H9 (cell line): ENCODE data around the gene PLEKHA1. TPM values are rescaled to one million over a fixed set of nuclear protein-coding genes. Genes with fewer than 3 reads are reported as not detected.

ENCODE experiments used
- DNase-seq: peaks from one replicate; pipeline ENCODE4 v3.0.0-alpha.2; 2017
- H2AFZ ChIP-seq: one replicate; pipeline ENCODE4 v1.6.1; 2013; ENCODE audit warnings: mild to moderate bottlenecking, low read length, control low read depth, moderate library complexity
- H2AK5ac ChIP-seq: 2 replicates; pipeline ENCODE4 v1.6.1; 2013; ENCODE audit warnings: low read length, control low read depth, mixed read lengths; ENCODE audit not compliant: insufficient read length
- H2BK120ac ChIP-seq: one replicate; pipeline ENCODE4 v1.6.1; 2013; ENCODE audit warnings: low read depth, mild to moderate bottlenecking, low read length, control low read depth, inconsistent platforms; ENCODE audit not compliant: poor library complexity, severe bottlenecking
- H2BK12ac ChIP-seq: 2 replicates; pipeline ENCODE4 v1.6.1; 2013; ENCODE audit warnings: low read length, control low read depth, mixed read lengths, low read depth; ENCODE audit not compliant: insufficient read length
- H2BK15ac ChIP-seq: 2 replicates; pipeline ENCODE4 v1.6.1; 2013; ENCODE audit warnings: low read depth, low read length, control low read depth
- H2BK20ac ChIP-seq: one replicate; pipeline ENCODE4 v1.6.1; 2013; ENCODE audit warnings: low read depth, mild to moderate bottlenecking, low read length, control low read depth, inconsistent platforms; ENCODE audit not compliant: poor library complexity, severe bottlenecking
- H2BK5ac ChIP-seq: 2 replicates; pipeline ENCODE4 v1.6.1; 2013; ENCODE audit warnings: low read length, control low read depth, mixed read lengths; ENCODE audit not compliant: insufficient read length
- H3K14ac ChIP-seq: 2 replicates; pipeline ENCODE4 v1.6.1; 2013; ENCODE audit warnings: low read length, control low read depth; ENCODE audit not compliant: insufficient read depth
- H3K18ac ChIP-seq: 2 replicates; pipeline ENCODE4 v1.6.1; 2013; ENCODE audit warnings: low read depth, mild to moderate bottlenecking, mixed read lengths, low read length, control low read depth; ENCODE audit not compliant: insufficient read length
- H3K23ac ChIP-seq: 2 replicates; pipeline ENCODE4 v1.6.1; 2013; ENCODE audit warnings: low read length, control low read depth, mixed read lengths, low read depth; ENCODE audit not compliant: insufficient read length
- H3K23me2 ChIP-seq: 2 replicates; pipeline ENCODE4 v1.6.1; 2013; ENCODE audit warnings: low read depth, mild to moderate bottlenecking, mixed read lengths, low read length, control low read depth; ENCODE audit not compliant: insufficient read length, poor library complexity, severe bottlenecking
- H3K27ac ChIP-seq: 2 replicates; pipeline ENCODE4 v1.5.1; 2013; ENCODE audit warnings: low read length, control low read depth, mixed read lengths, low read depth; ENCODE audit not compliant: insufficient read length
- H3K27me3 ChIP-seq: 2 replicates; pipeline ENCODE4 v1.6.1; 2013; ENCODE audit warnings: low read length, control low read depth, inconsistent platforms; ENCODE audit not compliant: insufficient read depth
- H3K4ac ChIP-seq: 2 replicates; pipeline ENCODE4 v1.6.1; 2013; ENCODE audit warnings: low read depth, mild to moderate bottlenecking, control low read depth, inconsistent platforms, low read length, moderate library complexity
- H3K4me1 ChIP-seq: 2 replicates; pipeline ENCODE4 v1.6.1; 2013; ENCODE audit warnings: low read length, control low read depth, inconsistent platforms; ENCODE audit not compliant: insufficient read depth
- H3K4me2 ChIP-seq: 2 replicates; pipeline ENCODE4 v1.6.1; 2013; ENCODE audit warnings: low read length, control low read depth, mixed read lengths; ENCODE audit not compliant: insufficient read length, insufficient read depth
- H3K56ac ChIP-seq: 2 replicates; pipeline ENCODE4 v1.6.1; 2013; ENCODE audit warnings: low read depth, mild to moderate bottlenecking, mixed read lengths, low read length, control low read depth; ENCODE audit not compliant: insufficient read length
- H3K79me1 ChIP-seq: 2 replicates; pipeline ENCODE4 v1.6.1; 2013; ENCODE audit warnings: low read depth, mild to moderate bottlenecking, moderate library complexity, low read length, control low read depth, inconsistent platforms; ENCODE audit not compliant: insufficient read depth, poor library complexity, severe bottlenecking
- H3K79me2 ChIP-seq: 2 replicates; pipeline ENCODE4 v1.6.1; 2013; ENCODE audit warnings: low read length, control low read depth, inconsistent platforms; ENCODE audit not compliant: insufficient read depth
- H3K9ac ChIP-seq: 2 replicates; pipeline ENCODE4 v1.6.1; 2013; ENCODE audit warnings: low read length, control low read depth, mixed read lengths; ENCODE audit not compliant: insufficient read length; ENCODE audit errors: extremely low read depth
- H3K9me3 ChIP-seq: one replicate; pipeline ENCODE4 v1.6.1; 2013; ENCODE audit warnings: low read depth, low read length, inconsistent platforms; ENCODE audit not compliant: control insufficient read depth
- H3T11ph ChIP-seq: one replicate; pipeline ENCODE4 v1.6.1; 2013; ENCODE audit warnings: mild to moderate bottlenecking, low read length, control low read depth, inconsistent platforms
- H4K20me1 ChIP-seq: one replicate; pipeline ENCODE4 v1.6.1; 2013; ENCODE audit not compliant: control insufficient read depth, insufficient read length, insufficient read depth
- H4K5ac ChIP-seq: 2 replicates; pipeline ENCODE4 v1.6.1; 2013; ENCODE audit warnings: low read depth, mild to moderate bottlenecking, mixed read lengths, low read length, control low read depth; ENCODE audit not compliant: insufficient read length
- H4K8ac ChIP-seq: replicated peaks from 2 replicates; pipeline ENCODE4 v1.6.1; 2013; ENCODE audit warnings: low read length, control low read depth, mixed read lengths, low read depth; ENCODE audit not compliant: insufficient read length
- H4K91ac ChIP-seq: 2 replicates; pipeline ENCODE4 v1.6.1; 2013; ENCODE audit warnings: low read depth, mild to moderate bottlenecking, moderate library complexity, mixed read lengths, low read length, control low read depth; ENCODE audit not compliant: insufficient read length
- H3K27ac Mint-ChIP-seq, 3 experiments: 2 replicates in 2 of 3; 3 replicates in 1 of 3; pipeline ENCODE4 v1.8.0; 2020 to 2021; ENCODE audit warnings: mixed read lengths in 3 of 3, mild to moderate bottlenecking in 1 of 3, moderate library complexity in 1 of 3
- H3K27me3 Mint-ChIP-seq: 2 replicates; pipeline ENCODE4 v1.8.0; 2021; ENCODE audit warnings: low read depth, mild to moderate bottlenecking, moderate library complexity, mixed read lengths
- H3K36me3 Mint-ChIP-seq, 3 experiments: 2 replicates in 2 of 3; 3 replicates in 1 of 3; pipeline ENCODE4 v1.8.0; 2020 to 2021; ENCODE audit warnings: low read depth in 3 of 3, mixed read lengths in 3 of 3; ENCODE audit not compliant: insufficient read depth in 1 of 3
- H3K4me1 Mint-ChIP-seq, 2 experiments: 2 replicates each; pipeline ENCODE4 v1.8.0; 2020; ENCODE audit warnings: mixed read lengths in 2 of 2
- H3K4me3 Mint-ChIP-seq, 2 experiments: 2 replicates in 1 of 2; 3 replicates in 1 of 2; pipeline ENCODE4 v1.8.0; 2020 to 2021; ENCODE audit warnings: mild to moderate bottlenecking in 2 of 2, mixed read lengths in 2 of 2, moderate library complexity in 1 of 2
- H3K9me3 Mint-ChIP-seq, 2 experiments: 2 replicates in 1 of 2; 3 replicates in 1 of 2; pipeline ENCODE4 v1.8.0; 2020; ENCODE audit warnings: mild to moderate bottlenecking in 2 of 2, mixed read lengths in 2 of 2, moderate library complexity in 1 of 2
- CTCF ChIP-seq: fragments of 200-600 bp; sonication (generic); conservative IDR thresholded peaks from 3 replicates; pipeline ENCODE4 v1.8.0; 2021; ENCODE audit warnings: antibody characterized with exemption, mild to moderate bottlenecking
- WGBS: extraction: QIAGEN DNeasy Blood & Tissue Kit; methylation state at CpG from one replicate; pipeline ENCODE4 v1.1.7; 2013; ENCODE audit warnings: missing lambda C conversion rate, low lambda C conversion rate, mixed read lengths; ENCODE audit not compliant: insufficient read length; ENCODE audit errors: extremely low coverage; 5-methylcytosine and 5-hydroxymethylcytosine counted together
- total RNA-seq: library from RNA; stranded (reverse); gene quantifications from 2 replicates; pipeline ENCODE4 v1.2.1, GENCODE V29; 2021

PLEKHA1 gene
- total RNA-seq, 1 experiment from 2014 or later: 32.7 TPM

- H2AFZ ChIP-seq: no peak overlapping the region
- H3K4me1 ChIP-seq: peaks cover 2% of the 10 kb centered on the region; the same call in 1 of the 2 replicates
- H4K91ac ChIP-seq: no peak overlapping the region
- no peak overlapping the region for H2BK15ac ChIP-seq
- H4K20me1 ChIP-seq: no peaks in the 10 kb centered on the region
- Mint-ChIP-seq H3K9me3 (no peaks in the 10 kb centered on the region), H3K27me3 (no peaks in the 10 kb centered on the region), H3K4me3 (no peak overlapping the region), H3K36me3 (peaks cover 10 to 48% (median 30%) of the 10 kb centered on the region in 3 experiments; a peak in 6 of 7 replicates), H3K4me1 (peaks cover 8 to 10% of the 10 kb centered on the region in 2 experiments; a peak in 3 of 4 replicates), H3K27ac (no peak overlapping the region)
- H3K27me3 ChIP-seq: no peaks in the 10 kb centered on the region
- no peak overlapping the region for H3K27ac ChIP-seq
- no peak overlapping the region for H4K5ac ChIP-seq
- no peak overlapping the region for H3K56ac ChIP-seq
- no peak overlapping the region for H2AK5ac ChIP-seq
- no peaks in the 10 kb centered on the region for H3K23me2 ChIP-seq
- no peak for TF ChIP-seq CTCF
- H2BK20ac ChIP-seq: no peak overlapping the region
- H3K79me1 ChIP-seq: no peaks in the 10 kb centered on the region
- no peak overlapping the region for H4K8ac ChIP-seq
- no peak overlapping the region for H2BK12ac ChIP-seq
- DNase-seq: no peak
- H3T11ph ChIP-seq: no peak overlapping the region
- no peaks in the 10 kb centered on the region for H3K79me2 ChIP-seq
- no peak overlapping the region for H3K4ac ChIP-seq
- no peak overlapping the region for H2BK120ac ChIP-seq
- no CpG with 5 or more reads among the region's 1 CpG for WGBS
- no peak overlapping the region for H3K4me2 ChIP-seq
- no peak overlapping the region for H3K18ac ChIP-seq
- H3K9ac ChIP-seq: no peak overlapping the region
- no peak overlapping the region for H3K14ac ChIP-seq
- H3K23ac ChIP-seq: no peak overlapping the region
- no peak overlapping the region for H2BK5ac ChIP-seq
- H3K9me3 ChIP-seq: no peaks in the 10 kb centered on the region
These were observed 44.5 kb downstream of the PLEKHA1 start for GRCh38 chr10:122419016-122419415.
